A549 (cell line): Measurements from ENCODE around the gene DNM3. TPM values are rescaled to one million over a fixed set of nuclear protein-coding genes. Genes with fewer than 3 reads are reported as not detected.

Experiments
- ATAC-seq, 2 experiments: fragments of 200-7000 bp in 1 of 2; fragments of >200 bp in 1 of 2; cut with Nextera tagmentation in 1 of 2; cut with Tn5 transposase in 1 of 2; 3 replicates each; pipeline versions ENCODE4 v1.8.0 to v1.9.1; 2018 to 2020; ENCODE audit warnings: mild to moderate bottlenecking in 1 of 2, moderate library complexity in 1 of 2
- CTCF ChIA-PET: fragments of 300-600 bp; sonication (Branson Sonifier 250); formaldehyde crosslinking; extraction: SDS; loops from one replicate; lab custom pipeline; 2021; ENCODE audit warnings: antibody characterized with exemption, inconsistent platforms; lab: Yijun Ruan, JAX
- POLR2A ChIA-PET: fragments of 350-600 bp; formaldehyde crosslinking; extraction: SDS; loops from one replicate; lab custom pipeline; 2021; ENCODE audit warnings: antibody characterized with exemption, inconsistent platforms; lab: Yijun Ruan, JAX
- DNase-seq, 2 experiments: peaks; one replicate each; pipeline versions ENCODE4 v3.0.0 to v3.0.0-alpha.2; 2011 to 2016; ENCODE audit warnings: low read depth in 1 of 2, low spot score in 1 of 2
- FAIRE-seq: peaks from 2 replicates; lab custom pipeline; 2011; peaks lifted over from hg19 to GRCh38; lab: Jason Lieb, UNC
- H3K27ac ChIP-seq, 2 experiments: fragments of >200 bp; sonication (Bioruptor Twin); formaldehyde crosslinking; 3 replicates each; pipeline ENCODE4 v1.5.1; 2016 to 2017
- H3K4me1 ChIP-seq: fragments of >200 bp; sonication (Bioruptor Twin); formaldehyde crosslinking; 3 replicates; pipeline ENCODE4 v1.6.1; 2016
- H3K4me2 ChIP-seq: fragments of >200 bp; sonication (Bioruptor Twin); formaldehyde crosslinking; 3 replicates; pipeline ENCODE4 v1.6.1; 2016
- H3K4me3 ChIP-seq: fragments of >200 bp; sonication (Bioruptor Twin); formaldehyde crosslinking; 3 replicates; pipeline ENCODE4 v1.5.1; 2016
- H3K9me3 ChIP-seq: fragments of >200 bp; sonication (Bioruptor Twin); formaldehyde crosslinking; 3 replicates; pipeline ENCODE4 v1.6.1; 2016
- CBX2 ChIP-seq: fragments of 200-600 bp; sonication (generic); IDR thresholded peaks from 2 replicates; pipeline ENCODE4 v1.6.1; 2016; ENCODE audit warnings: low read depth, mild to moderate bottlenecking, borderline replicate concordance
- CHD2 ChIP-seq: fragments of 150-350 bp; IDR thresholded peaks from 2 replicates; pipeline ENCODE4 v1.6.1; 2014; ENCODE audit warnings: low read length; ENCODE audit not compliant: partially characterized antibody
- EHMT2 ChIP-seq: fragments of 200-600 bp; sonication (generic); IDR thresholded peaks from 2 replicates; pipeline ENCODE4 v1.6.1; 2016; ENCODE audit warnings: antibody characterized with exemption, low read depth, mild to moderate bottlenecking, moderate library complexity
- ELK1 ChIP-seq: fragments of 150-350 bp; IDR thresholded peaks from 2 replicates; pipeline ENCODE4 v1.6.1; 2014; ENCODE audit warnings: low read depth, mild to moderate bottlenecking, low read length
- ESRRA ChIP-seq: fragments of 150-350 bp; IDR thresholded peaks from 2 replicates; pipeline ENCODE4 v1.6.1; 2014; ENCODE audit warnings: mild to moderate bottlenecking, low read length, borderline replicate concordance
- HDAC2 ChIP-seq: fragments of 200-600 bp; sonication (generic); IDR thresholded peaks from 2 replicates; pipeline ENCODE4 v1.6.1; 2016
- HES2 ChIP-seq: fragments of >200 bp; sonication (Bioruptor Twin); formaldehyde crosslinking; IDR thresholded peaks from 2 replicates; pipeline ENCODE4 v1.6.1; 2016
- JUNB ChIP-seq: fragments of >200 bp; sonication (Bioruptor Twin); formaldehyde crosslinking; IDR thresholded peaks from 2 replicates; pipeline ENCODE4 v1.6.1; 2016
- KDM5A ChIP-seq: fragments of 200-600 bp; sonication (generic); IDR thresholded peaks from 2 replicates; pipeline ENCODE4 v1.6.1; 2016; ENCODE audit warnings: antibody characterized with exemption, mild to moderate bottlenecking
- MAFK ChIP-seq: fragments of 450-650 bp; IDR thresholded peaks from 2 replicates; pipeline ENCODE4 v1.6.1; 2014; ENCODE audit not compliant: partially characterized antibody
- MAX ChIP-seq: IDR thresholded peaks from 2 replicates; pipeline ENCODE4 v1.6.1; 2012
- MYC ChIP-seq: IDR thresholded peaks from 2 replicates; pipeline ENCODE4 v1.6.1; 2012; ENCODE audit warnings: mild to moderate bottlenecking, inconsistent platforms, low read length, improper control_type of control experiment, borderline replicate concordance
- NFE2L2 ChIP-seq: fragments of 150-350 bp; conservative IDR thresholded peaks from 2 replicates; pipeline ENCODE4 v1.6.1; 2014; ENCODE audit warnings: low read length
- NPAS2 ChIP-seq: fragments of 250-450 bp; sonication (Bioruptor Pico); IDR thresholded peaks from 2 replicates; pipeline ENCODE4 v1.8.0; 2022; ENCODE audit warnings: mild to moderate bottlenecking, moderate library complexity, borderline replicate concordance
- NR3C1 ChIP-seq: fragments of >200 bp; sonication (Bioruptor Twin); formaldehyde crosslinking; IDR thresholded peaks from 3 replicates; pipeline ENCODE4 v1.6.1; 2017
- PBX3 ChIP-seq: IDR thresholded peaks from 2 replicates; pipeline ENCODE4 v1.6.1; 2012
- RAD21 ChIP-seq, 2 experiments: fragments of >200 bp in 1 of 2; sonication (Bioruptor Twin) in 1 of 2; formaldehyde crosslinking in 1 of 2; IDR thresholded peaks in 1 of 2; conservative IDR thresholded peaks in 1 of 2; 2 replicates in 1 of 2; 3 replicates in 1 of 2; pipeline ENCODE4 v1.6.1; 2012 to 2018; ENCODE audit warnings: inconsistent platforms in 1 of 2
- RCOR1 ChIP-seq: fragments of 150-350 bp; IDR thresholded peaks from 2 replicates; pipeline ENCODE4 v1.6.1; 2014; ENCODE audit warnings: antibody characterized with exemption, low read length, low read depth
- RFX5 ChIP-seq: fragments of 450-650 bp; IDR thresholded peaks from 2 replicates; pipeline ENCODE4 v1.7.1; 2014; ENCODE audit warnings: antibody characterized with exemption, mild to moderate bottlenecking, moderate library complexity
- SREBF2 ChIP-seq: fragments of 450-650 bp; IDR thresholded peaks from 2 replicates; pipeline ENCODE4 v1.6.1; 2014; ENCODE audit warnings: mild to moderate bottlenecking, moderate library complexity
- TP53 ChIP-seq: fragments of 250-450 bp; sonication (Bioruptor Pico); IDR thresholded peaks from 2 replicates; pipeline ENCODE4 v1.5.0; 2021; ENCODE audit warnings: mild to moderate bottlenecking, moderate library complexity
- USF2 ChIP-seq: fragments of 450-650 bp; IDR thresholded peaks from 2 replicates; pipeline ENCODE4 v1.6.1; 2014; ENCODE audit warnings: antibody characterized with exemption
- ZC3H11A ChIP-seq: fragments of 450-650 bp; IDR thresholded peaks from 2 replicates; pipeline ENCODE4 v1.6.1; 2014; ENCODE audit warnings: antibody characterized with exemption, mild to moderate bottlenecking
- ZSCAN20 ChIP-seq: fragments of 250-450 bp; sonication (Bioruptor Pico); IDR thresholded peaks from 2 replicates; pipeline ENCODE4 v1.8.0; 2022; ENCODE audit warnings: mild to moderate bottlenecking, moderate library complexity
- WGBS: methylation state at CpG from one replicate; pipeline ENCODE4 v1.1.6; 2017; ENCODE audit errors: missing lambda C conversion rate; 5-methylcytosine and 5-hydroxymethylcytosine counted together
- polyA plus RNA-seq, 4 experiments: library from polyadenylated mRNA; depleted of rRNA in 3 of 4; stranded (reverse); fragments of >200 nt; fragmentation: RNase III in 1 of 4; extraction: RNeasy Plus Mini Kit Qiagen cat#74134 plus additional on column Dnase treatment in 1 of 4; gene quantifications; 2 replicates in 3 of 4; 3 replicates in 1 of 4; pipeline ENCODE4 v1.2.3, GENCODE V29; 2011 to 2017

DNM3 gene
- polyA plus RNA-seq, 2 of the 4 experiments (the other 2 are of a cell fraction), result 0.57 to 1.5 TPM

- no peak for TF ChIP-seq RFX5
- no peak for TF ChIP-seq ELK1
- no peak for TF ChIP-seq USF2
- no peak for TF ChIP-seq MAX
- no peak for TF ChIP-seq ZC3H11A
- TF ChIP-seq KDM5A, result no peak
- no peak for TF ChIP-seq NFE2L2
- no peak for TF ChIP-seq MAFK
- no peak for TF ChIP-seq EHMT2
- TF ChIP-seq CBX2, result no peak
- no peak for TF ChIP-seq NR3C1
- no peak for FAIRE-seq
- DNase-seq, result no peak
- H3K4me1 ChIP-seq, result peaks cover 26% of the 10 kb centered on the region
- peak overlapping the region; percentile 66 for H3K4me2 ChIP-seq
- CTCF ChIA-PET, result interaction anchor here (0.7 to 1.5 kb wide), 6 partner anchors 10 to 354 kb away, joined by 3 to 4 read pairs (median 3); no protein-coding TSS in a partner anchor
- peak overlapping the region; percentile 57 to 67 for H3K27ac ChIP-seq
- POLR2A ChIA-PET, result interaction anchor here (0.7 to 1.4 kb wide), 5 partner anchors 36 to 124 kb away, joined by 3 to 5 read pairs (median 4); no protein-coding TSS in a partner anchor
- ATAC-seq, result no peak
- H3K9me3 ChIP-seq, result no peaks in the 10 kb centered on the region
- H3K4me3 ChIP-seq, result no peak overlapping the region
- 92% methylated on average over 5 of the region's 5 CpGs for WGBS
Observed at GRCh38 chr1:172394811-172395210, 553.5 kb downstream of the DNM3 start.

GRCh38 chr1:172395576-172395975, 554.3 kb downstream of the DNM3 start:
- POLR2A ChIA-PET, result interaction anchor here (1.4 kb wide), 1 partner anchor 36 kb away, joined by 5 read pairs; no protein-coding TSS in a partner anchor
- peaks cover 32% of the 10 kb centered on the region for H3K4me1 ChIP-seq
- FAIRE-seq (no peak), DNase-seq (no peak), ATAC-seq (no peak)
- no peak overlapping the region for H3K4me3 ChIP-seq
- TF ChIP-seq ESRRA (no peak), CHD2 (no peak), RAD21 (conservative IDR thresholded peaks at IDR 0.05 in 1 of 2, IDR thresholded peaks at IDR 0.05 in 1 of 2) (no peak), TP53 (CRISPR knock-in tag) (no peak), HDAC2 (no peak), NPAS2 (no peak)
- CTCF ChIA-PET, result interaction anchor here (1.0 to 1.5 kb wide), 2 partner anchors 36 to 44 kb away, joined by 3 to 4 read pairs; no protein-coding TSS in a partner anchor
- WGBS, result 91% methylated on average over 3 of the region's 3 CpGs
- H3K9me3 ChIP-seq, result no peaks in the 10 kb centered on the region
- H3K27ac ChIP-seq, result peak overlapping the region in 1 of 2 experiments; percentile 67; a peak in 3 of 6 replicates
- no peak overlapping the region for H3K4me2 ChIP-seq

GRCh38 chr1:172397221-172397620, 555.9 kb downstream of the DNM3 start:
- H3K4me3 ChIP-seq, result no peak overlapping the region
- 0 out of 6 replicates have a peak overlapping the region, but pooled peaks of 1 of the 2 experiments have one; percentile 2 for H3K27ac ChIP-seq
- H3K9me3 ChIP-seq, result no peaks in the 10 kb centered on the region
- CTCF ChIA-PET, result interaction anchor here (4.4 to 4.7 kb wide), 2 partner anchors 307 to 394 kb away, joined by 27 to 48 read pairs; no protein-coding TSS in a partner anchor
- ATAC-seq, result no peak
- no peak overlapping the region for H3K4me2 ChIP-seq
- peaks cover 32% of the 10 kb centered on the region for H3K4me1 ChIP-seq
- no peak for DNase-seq
- FAIRE-seq, result no peak
- POLR2A ChIA-PET, result interaction anchor here (0.9 kb wide), 1 partner anchor 74 kb away, joined by 3 read pairs; no protein-coding TSS in a partner anchor
- no peak for TF ChIP-seq RCOR1
- no peak for TF ChIP-seq HES2
- no peak for TF ChIP-seq ZSCAN20
- TF ChIP-seq JUNB, result no peak; the same call in 1 of the 2 replicates
- no peak for TF ChIP-seq PBX3
- no peak for TF ChIP-seq MYC
- no peak for TF ChIP-seq SREBF2
- TF ChIP-seq, all 56 proteins: peak for 0
- WGBS, result 84% methylated on average over 3 of the region's 3 CpGs
